ENCODE results near the gene FAM135A. TPM values are rescaled to one million over a fixed set of nuclear protein-coding genes. Genes with fewer than 3 reads are reported as not detected.
A peak's percentile ranks its signal among the peaks of the same experiment; 100 is the strongest.

FAM135A gene
- total RNA-seq, result 10.1 TPM
- polyA plus RNA-seq, result 1 to 10 TPM; 3.1 to 5.3 (median 3.5) TPM

DNA sequence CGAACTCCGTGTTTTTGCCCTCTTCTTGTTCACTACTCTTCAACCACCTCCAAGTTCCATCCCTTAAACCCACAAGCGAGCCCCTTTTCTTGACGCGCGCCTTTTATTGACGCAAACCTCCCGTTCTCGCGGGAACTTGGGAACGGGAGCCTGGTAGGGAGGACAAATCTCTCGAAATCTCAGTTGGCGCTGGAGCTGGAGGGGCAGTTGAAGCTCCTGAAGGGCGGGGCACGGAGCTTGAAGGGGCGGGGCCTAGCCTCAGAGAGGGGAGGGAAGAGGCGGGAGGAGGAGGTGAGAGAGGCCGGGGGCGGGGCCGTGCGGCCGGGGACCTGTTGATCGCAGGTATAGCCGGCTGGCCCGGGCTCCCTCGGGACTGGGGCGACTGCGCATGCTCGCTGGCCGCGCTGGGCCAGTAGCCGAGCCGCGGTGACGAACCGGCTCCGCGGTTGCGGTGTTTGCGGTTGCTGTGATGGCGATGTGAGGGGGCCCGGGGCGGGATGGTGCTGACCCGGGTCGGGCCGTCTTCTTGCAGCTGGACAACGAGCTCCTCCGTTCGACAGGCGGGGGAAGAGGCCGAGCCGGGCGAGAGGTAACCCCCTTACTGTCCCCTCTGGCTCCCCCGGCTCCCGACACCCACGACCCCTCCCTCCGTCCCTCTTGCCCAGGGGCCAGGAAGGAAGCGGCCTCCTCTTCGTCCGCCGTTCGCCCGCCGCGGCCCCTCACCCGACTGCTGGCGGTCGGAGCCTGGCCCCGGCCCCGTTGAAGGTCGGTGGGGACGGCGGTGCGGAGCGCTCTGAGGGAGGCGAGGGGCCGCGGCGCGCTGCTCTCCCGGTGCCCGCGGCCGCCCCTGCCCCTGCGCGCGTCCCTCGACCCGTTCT, at the start of gene FAM135A:
Gene FAM135A, plus strand, starts transcription at position 395 of the 878 bp plus-strand sequence. CDS start 14,835 bp downstream, outside the sequence.
- Histone ChIP-seq H3K4me1 (ENCODE audit: control insufficient read depth, insufficient read depth, low read length, poor library complexity, severe bottlenecking) (peaks cover 23% of the 10 kb centered on the region), H3K27me3 (ENCODE audit: control insufficient read depth, insufficient read depth, low read length) (no peaks in the 10 kb centered on the region), H3K27ac (ENCODE audit: insufficient read depth, low read length, poor library complexity, severe bottlenecking) (peak within 1 kb of the TSS; percentile 79), H3K4me3 (ENCODE audit: low read depth, low read length) (peak within 1 kb of the TSS; percentile 95), H3K9me3 (ENCODE audit: control insufficient read depth in 2 of 2, low read length in 2 of 2) (no peaks in the 10 kb centered on the region), H3K36me3 (ENCODE audit: control insufficient read depth, insufficient read depth, low read length) (no peaks in the 10 kb centered on the region)
- peaks cover 13% of the 10 kb centered on the region for H3K27me3 Mint-ChIP-seq
- peaks cover under 1% of the 10 kb centered on the region for H3K36me3 Mint-ChIP-seq
- H3K27ac Mint-ChIP-seq, result peak within 1 kb of the TSS; percentile 80 to 95 (median 94)
- H3K4me1 Mint-ChIP-seq, result peaks cover 13 to 29% (median 22%) of the 10 kb centered on the region in 4 donors
- ATAC-seq (ENCODE audit: low read depth in 2 of 2) (peak; percentile 96), DNase-seq (peak; percentile 90 to 98 (median 92))
- H3K9me3 Mint-ChIP-seq, result no peaks in the 10 kb centered on the region
- peak within 1 kb of the TSS; percentile 89 to 99 (median 96) for H3K4me3 Mint-ChIP-seq

DNA sequence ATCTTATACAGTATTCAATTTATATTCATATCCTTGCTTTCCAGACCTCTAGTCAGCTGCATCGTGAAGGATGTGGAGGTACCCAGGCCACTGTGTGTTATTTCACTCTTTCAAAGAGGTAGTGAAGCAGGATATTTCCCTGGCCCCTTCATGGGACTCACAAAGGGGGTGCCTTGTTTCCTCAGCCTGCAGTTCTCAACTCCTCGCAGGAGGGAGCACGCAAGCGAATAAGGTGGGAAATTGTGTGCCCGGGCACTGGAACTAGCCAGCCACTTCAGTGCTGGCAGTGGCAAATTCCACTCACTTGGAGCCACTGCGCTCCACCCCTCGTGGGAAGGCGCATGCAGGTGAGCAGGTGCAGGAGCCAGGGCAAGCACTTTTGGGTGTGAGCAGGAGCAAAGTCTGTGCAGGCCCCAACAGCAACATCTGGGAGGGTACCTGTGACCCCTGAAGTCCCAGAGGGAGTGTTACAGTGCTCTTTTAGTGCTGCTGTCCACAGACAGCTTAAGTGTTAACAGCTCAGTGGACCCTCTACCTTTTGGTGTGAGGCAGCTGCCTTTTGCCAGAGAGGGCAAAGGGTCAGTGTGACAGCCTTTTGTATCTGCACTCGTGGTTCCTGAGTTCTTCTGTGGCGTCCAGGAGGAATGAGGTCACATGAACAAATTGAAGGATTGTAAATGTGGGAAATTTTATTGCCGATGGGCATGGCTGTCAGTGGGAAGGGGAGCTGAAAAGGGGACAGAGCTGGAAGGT, 49.4 kb upstream of the FAM135A start:
- H3K36me3 ChIP-seq (ENCODE audit: control insufficient read depth, insufficient read depth, low read length), result no peaks in the 10 kb centered on the region
- Mint-ChIP-seq H3K36me3 (no peaks in the 10 kb centered on the region), H3K27me3 (peaks cover 11% of the 10 kb centered on the region), H3K4me3 (no peak overlapping the region), H3K9me3 (peaks cover 0 to 3% (median 0%) of the 10 kb centered on the region in 7 donors), H3K27ac (no peak overlapping the region), H3K4me1 (no peaks in the 10 kb centered on the region)
- H3K27ac ChIP-seq (ENCODE audit: insufficient read depth, low read length, poor library complexity, severe bottlenecking), result no peak overlapping the region
- H3K4me3 ChIP-seq (ENCODE audit: low read depth, low read length), result no peak overlapping the region
- no peaks in the 10 kb centered on the region for H3K4me1 ChIP-seq (ENCODE audit: control insufficient read depth, insufficient read depth, low read length, poor library complexity, severe bottlenecking)
- no peak for ATAC-seq (ENCODE audit: low read depth in 2 of 2)
- H3K9me3 ChIP-seq (ENCODE audit: control insufficient read depth in 2 of 2, low read length in 2 of 2), result no peaks in the 10 kb centered on the region
- DNase-seq, result no peak
- H3K27me3 ChIP-seq (ENCODE audit: control insufficient read depth, insufficient read depth, low read length), result peaks cover 2% of the 10 kb centered on the region

DNA sequence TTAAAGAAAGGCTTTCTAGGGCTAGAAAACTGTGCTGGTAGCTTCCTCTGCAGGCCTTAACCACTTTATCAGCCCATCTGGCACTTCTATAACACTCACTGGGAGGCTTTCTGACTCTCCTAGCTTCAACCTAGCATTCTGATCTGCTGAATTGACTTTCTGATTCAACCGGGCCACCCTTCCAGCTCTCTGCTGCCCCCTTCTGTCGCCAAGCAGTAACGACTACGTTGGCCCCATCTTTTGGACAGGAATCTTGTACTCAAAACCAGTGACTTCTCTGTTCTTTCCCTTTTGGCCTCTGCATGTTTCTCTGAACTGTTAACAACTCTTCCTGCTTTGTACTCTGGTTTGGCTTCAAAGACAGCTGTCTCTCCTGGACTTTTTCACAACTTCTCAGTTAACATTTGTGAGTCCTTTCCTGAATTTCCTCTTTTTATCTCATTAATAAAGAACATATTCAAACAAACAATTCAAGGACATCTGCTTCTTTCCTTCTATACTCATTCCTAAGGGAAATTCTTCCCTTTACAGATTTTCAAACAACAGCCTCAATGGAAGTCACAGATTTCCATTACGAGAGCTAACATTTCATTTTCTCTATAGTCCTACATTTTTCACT, 43.9 kb upstream of the FAM135A start:
- peaks cover 8% of the 10 kb centered on the region for H3K27me3 ChIP-seq (ENCODE audit: control insufficient read depth, insufficient read depth, low read length)
- H3K27ac ChIP-seq (ENCODE audit: insufficient read depth, low read length, poor library complexity, severe bottlenecking), result no peak overlapping the region
- H3K4me1 ChIP-seq (ENCODE audit: control insufficient read depth, insufficient read depth, low read length, poor library complexity, severe bottlenecking), result no peaks in the 10 kb centered on the region
- ATAC-seq (ENCODE audit: low read depth in 2 of 2), result peak; percentile 73 to 78
- peak; percentile 33 to 73 (median 51) for DNase-seq
- H3K4me3 Mint-ChIP-seq, result no peak overlapping the region
- no peak overlapping the region for H3K27ac Mint-ChIP-seq
- H3K9me3 Mint-ChIP-seq, result peaks cover 0 to 1% (median 0%) of the 10 kb centered on the region in 7 donors
- H3K9me3 ChIP-seq (ENCODE audit: control insufficient read depth in 2 of 2, low read length in 2 of 2), result no peaks in the 10 kb centered on the region
- H3K4me3 ChIP-seq (ENCODE audit: low read depth, low read length), result no peak overlapping the region
- peaks cover 20% of the 10 kb centered on the region for H3K27me3 Mint-ChIP-seq
- no peaks in the 10 kb centered on the region for H3K36me3 Mint-ChIP-seq
- no peaks in the 10 kb centered on the region for H3K36me3 ChIP-seq (ENCODE audit: control insufficient read depth, insufficient read depth, low read length)
- H3K4me1 Mint-ChIP-seq, result peaks cover 0 to 2% (median 0%) of the 10 kb centered on the region in 4 donors

DNA sequence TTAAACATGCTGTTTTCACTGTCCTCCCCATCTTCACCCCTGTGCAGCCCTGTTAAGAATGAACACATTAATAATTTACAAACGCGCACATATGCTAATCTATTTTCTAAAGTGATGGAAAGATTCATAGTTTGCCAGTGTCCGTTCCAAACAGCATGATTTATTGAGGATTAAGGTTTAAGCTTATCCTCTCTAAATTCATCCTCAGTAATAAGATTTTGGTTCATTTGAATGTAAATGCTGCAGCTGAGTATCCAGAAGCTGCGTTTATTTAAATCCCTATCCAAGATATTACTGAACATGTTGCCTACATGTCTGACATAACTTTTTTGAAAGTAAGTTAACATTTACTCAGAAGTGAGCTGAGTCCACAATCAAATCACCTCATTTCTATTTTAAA, 42.8 kb upstream of the FAM135A start:
- Histone ChIP-seq H3K9me3 (ENCODE audit: control insufficient read depth in 2 of 2, low read length in 2 of 2) (no peaks in the 10 kb centered on the region), H3K36me3 (ENCODE audit: control insufficient read depth, insufficient read depth, low read length) (no peaks in the 10 kb centered on the region), H3K4me1 (ENCODE audit: control insufficient read depth, insufficient read depth, low read length, poor library complexity, severe bottlenecking) (no peaks in the 10 kb centered on the region), H3K27ac (ENCODE audit: insufficient read depth, low read length, poor library complexity, severe bottlenecking) (no peak overlapping the region), H3K27me3 (ENCODE audit: control insufficient read depth, insufficient read depth, low read length) (peaks cover 7% of the 10 kb centered on the region), H3K4me3 (ENCODE audit: low read depth, low read length) (no peak overlapping the region)
- peaks cover 0 to 2% (median 0%) of the 10 kb centered on the region in 4 donors for H3K4me1 Mint-ChIP-seq
- H3K27me3 Mint-ChIP-seq, result peaks cover 20% of the 10 kb centered on the region
- no peak overlapping the region for H3K4me3 Mint-ChIP-seq
- H3K27ac Mint-ChIP-seq, result no peak overlapping the region
- DNase-seq, result no peak
- no peak for ATAC-seq (ENCODE audit: low read depth in 2 of 2)
- peaks cover 0 to 1% (median 0%) of the 10 kb centered on the region in 7 donors for H3K9me3 Mint-ChIP-seq
- H3K36me3 Mint-ChIP-seq, result no peaks in the 10 kb centered on the region

DNA sequence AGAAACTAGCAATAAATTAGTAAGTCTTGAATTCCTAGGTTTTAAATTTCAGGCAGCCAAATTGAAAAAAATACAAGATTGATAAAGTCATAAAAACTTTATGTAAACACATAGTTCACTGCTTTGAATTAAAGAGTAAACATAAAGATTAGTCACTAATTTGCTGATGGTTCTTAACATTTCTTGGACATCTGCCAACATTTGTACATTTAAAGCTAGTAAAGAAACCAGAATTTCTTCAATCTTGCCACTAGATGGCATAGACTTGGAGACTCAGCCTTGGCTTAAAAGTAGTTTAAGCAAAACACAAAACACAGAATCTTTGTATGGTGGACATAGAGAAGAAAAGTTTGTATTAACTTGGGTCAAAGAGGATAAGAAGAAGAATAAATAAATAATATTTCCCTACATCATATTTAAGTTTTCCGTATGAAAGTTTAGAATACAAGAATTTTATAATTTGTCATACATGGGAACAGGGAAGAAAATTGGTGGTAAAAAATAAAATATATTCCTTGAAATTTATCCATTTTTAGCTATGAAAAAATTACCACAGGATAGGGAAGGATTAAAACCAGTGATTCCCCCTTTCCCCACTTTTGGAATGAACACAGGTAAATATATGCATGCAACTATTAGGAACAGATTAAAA, 41.7 kb upstream of the FAM135A start:
- H3K36me3 ChIP-seq (ENCODE audit: control insufficient read depth, insufficient read depth, low read length), result no peaks in the 10 kb centered on the region
- Mint-ChIP-seq H3K4me1 (peaks cover 0 to 2% (median 0%) of the 10 kb centered on the region in 4 donors), H3K27ac (no peak overlapping the region), H3K9me3 (peaks cover 0 to 3% (median 0%) of the 10 kb centered on the region in 7 donors), H3K36me3 (no peaks in the 10 kb centered on the region), H3K4me3 (no peak overlapping the region), H3K27me3 (peaks cover 20% of the 10 kb centered on the region)
- H3K27me3 ChIP-seq (ENCODE audit: control insufficient read depth, insufficient read depth, low read length), result peaks cover 11% of the 10 kb centered on the region
- H3K4me3 ChIP-seq (ENCODE audit: low read depth, low read length), result no peak overlapping the region
- H3K9me3 ChIP-seq (ENCODE audit: control insufficient read depth in 2 of 2, low read length in 2 of 2), result no peaks in the 10 kb centered on the region
- ATAC-seq (ENCODE audit: low read depth in 2 of 2), result peak; percentile 39 to 53
- DNase-seq, result peak in 2 of 3 donors; percentile 47 to 60
- H3K4me1 ChIP-seq (ENCODE audit: control insufficient read depth, insufficient read depth, low read length, poor library complexity, severe bottlenecking), result no peaks in the 10 kb centered on the region
- no peak overlapping the region for H3K27ac ChIP-seq (ENCODE audit: insufficient read depth, low read length, poor library complexity, severe bottlenecking)

DNA sequence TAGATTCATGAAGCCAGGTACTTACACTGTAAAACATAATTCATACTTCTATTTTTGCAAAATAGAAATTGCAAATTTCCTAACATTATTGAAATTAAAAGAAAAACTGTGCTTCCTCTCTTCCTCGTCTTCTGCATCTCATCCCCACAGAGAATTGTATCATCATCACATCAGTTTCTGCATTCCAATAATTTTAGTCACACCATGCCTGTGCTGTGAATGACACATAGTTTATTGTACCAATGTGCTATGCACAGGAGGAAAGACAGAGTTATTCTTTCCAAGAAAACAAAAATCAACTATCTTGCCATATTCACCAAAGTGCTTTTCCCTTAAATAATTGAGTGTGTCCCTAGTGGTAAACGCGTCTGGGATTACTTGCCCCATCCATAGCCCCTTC, 38.1 kb upstream of the FAM135A start:
- H3K4me1 Mint-ChIP-seq, result no peaks in the 10 kb centered on the region
- no peaks in the 10 kb centered on the region for H3K36me3 Mint-ChIP-seq
- ATAC-seq (ENCODE audit: low read depth in 2 of 2) (no peak), DNase-seq (no peak)
- H3K4me3 ChIP-seq (ENCODE audit: low read depth, low read length), result no peak overlapping the region
- H3K4me1 ChIP-seq (ENCODE audit: control insufficient read depth, insufficient read depth, low read length, poor library complexity, severe bottlenecking), result no peaks in the 10 kb centered on the region
- peaks cover 0 to 3% (median 0%) of the 10 kb centered on the region in 7 donors for H3K9me3 Mint-ChIP-seq
- peaks cover 11% of the 10 kb centered on the region for H3K27me3 ChIP-seq (ENCODE audit: control insufficient read depth, insufficient read depth, low read length)
- H3K4me3 Mint-ChIP-seq, result no peak overlapping the region
- no peak overlapping the region for H3K27ac ChIP-seq (ENCODE audit: insufficient read depth, low read length, poor library complexity, severe bottlenecking)
- H3K27ac Mint-ChIP-seq, result no peak overlapping the region
- H3K27me3 Mint-ChIP-seq, result peaks cover 24% of the 10 kb centered on the region
- no peaks in the 10 kb centered on the region for H3K36me3 ChIP-seq (ENCODE audit: control insufficient read depth, insufficient read depth, low read length)
- H3K9me3 ChIP-seq (ENCODE audit: control insufficient read depth in 2 of 2, low read length in 2 of 2), result no peaks in the 10 kb centered on the region

DNA sequence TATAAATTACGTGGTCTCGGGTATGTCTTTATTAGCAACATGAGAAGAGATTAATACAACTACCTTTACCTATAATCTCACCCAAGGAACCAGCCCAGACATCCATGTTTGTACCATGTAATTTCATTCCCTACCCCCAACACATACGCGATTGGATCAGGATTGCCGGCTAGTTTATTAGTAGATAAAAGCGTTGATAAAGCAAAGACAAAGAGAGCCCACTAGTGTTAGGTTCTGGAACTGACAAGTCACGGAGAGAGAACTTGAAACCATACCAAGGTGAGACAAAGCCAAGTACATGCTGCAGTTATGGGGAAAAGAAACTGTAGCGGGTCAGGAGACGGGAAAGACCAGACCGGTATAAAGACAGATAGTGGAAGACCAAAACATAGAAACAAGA, 37.4 kb upstream of the FAM135A start:
- Mint-ChIP-seq H3K4me3 (no peak overlapping the region), H3K4me1 (no peaks in the 10 kb centered on the region), H3K27ac (no peak overlapping the region), H3K36me3 (no peaks in the 10 kb centered on the region), H3K9me3 (peaks cover 0 to 3% (median 0%) of the 10 kb centered on the region in 7 donors), H3K27me3 (peaks cover 24% of the 10 kb centered on the region)
- Histone ChIP-seq H3K4me3 (ENCODE audit: low read depth, low read length) (no peak overlapping the region), H3K36me3 (ENCODE audit: control insufficient read depth, insufficient read depth, low read length) (no peaks in the 10 kb centered on the region), H3K9me3 (ENCODE audit: control insufficient read depth in 2 of 2, low read length in 2 of 2) (no peaks in the 10 kb centered on the region), H3K27me3 (ENCODE audit: control insufficient read depth, insufficient read depth, low read length) (peaks cover 11% of the 10 kb centered on the region), H3K4me1 (ENCODE audit: control insufficient read depth, insufficient read depth, low read length, poor library complexity, severe bottlenecking) (no peaks in the 10 kb centered on the region), H3K27ac (ENCODE audit: insufficient read depth, low read length, poor library complexity, severe bottlenecking) (no peak overlapping the region)
- ATAC-seq (ENCODE audit: low read depth in 2 of 2) (no peak), DNase-seq (no peak)

Data from CD4-positive, CD25-positive, alpha-beta regulatory T cell (primary cell).